IPS-NIHi7 (cell line): ENCODE measurements around the gene ADGRV1.
"Not testable (repeated sequence)": the region's sequence is repeated elsewhere in the genome, so short reads cannot be mapped to it uniquely, and the experiment has no call there.

Experiments used
- DNase-seq: peaks from one replicate; pipeline ENCODE4 v3.0.0; 2012; ENCODE audit warnings: mixed read lengths; ENCODE audit errors: extremely low spot score

The ADGRV1 gene

GRCh38 chr5:90940227-90940995, 381.8 kb downstream of the ADGRV1 start:
- DNase-seq = peak; percentile 72

DNA sequence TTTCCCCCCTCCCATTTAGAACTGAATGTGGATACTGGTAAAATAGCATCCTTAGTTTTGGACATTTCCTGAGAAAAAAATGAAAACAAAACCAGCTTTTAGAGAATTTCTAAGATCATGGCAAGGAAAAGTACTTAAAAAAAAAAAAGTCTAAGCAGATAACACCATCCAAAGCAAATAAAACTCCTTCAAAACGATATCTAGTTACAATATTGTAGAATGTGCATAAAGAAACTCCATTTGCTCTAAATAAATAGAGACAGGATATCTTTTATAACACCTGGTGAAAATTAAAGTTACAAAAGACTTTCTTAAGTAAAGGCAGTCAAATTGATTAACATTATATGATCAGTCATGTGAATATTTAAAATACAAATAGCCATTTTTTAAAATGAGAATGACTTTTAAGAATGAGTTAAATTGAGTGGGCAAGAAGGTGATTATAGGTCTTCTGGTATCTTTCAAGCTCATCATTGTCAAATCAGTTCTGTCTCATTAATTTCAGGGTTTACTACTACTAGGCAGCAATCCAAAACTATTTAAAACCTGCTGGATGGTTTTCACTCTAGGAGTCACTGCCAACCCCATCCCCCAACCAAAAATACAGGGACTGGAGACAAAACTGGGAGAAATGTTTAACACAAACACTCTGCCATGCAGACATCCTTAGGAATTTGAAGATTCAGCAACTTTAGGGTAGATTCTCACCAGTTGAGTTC, 382.6 kb downstream of the ADGRV1 start:
- no peak for DNase-seq

- no peak for DNase-seq
Measured at GRCh38 chr5:90944116-90944515, 385.5 kb downstream of the ADGRV1 start.

DNA sequence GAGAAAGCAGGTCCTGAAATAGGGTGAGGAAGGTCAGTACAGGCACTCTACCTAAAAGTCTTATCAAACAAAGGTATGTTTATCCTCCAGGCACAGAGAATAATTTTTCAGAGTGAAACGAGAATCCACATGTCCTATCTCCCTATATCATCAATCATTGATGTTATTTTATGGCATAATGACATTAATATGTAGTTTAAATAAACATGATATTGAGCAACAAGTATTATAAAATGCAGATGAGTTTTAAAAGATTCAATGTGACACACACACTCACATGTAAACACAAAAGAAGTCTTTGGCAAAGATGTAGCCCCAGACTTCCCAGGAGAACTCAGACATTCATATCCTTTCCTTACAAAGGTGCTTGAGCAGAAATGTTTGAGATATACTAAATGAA, 389.1 kb downstream of the ADGRV1 start:
- no peak for DNase-seq

DNA sequence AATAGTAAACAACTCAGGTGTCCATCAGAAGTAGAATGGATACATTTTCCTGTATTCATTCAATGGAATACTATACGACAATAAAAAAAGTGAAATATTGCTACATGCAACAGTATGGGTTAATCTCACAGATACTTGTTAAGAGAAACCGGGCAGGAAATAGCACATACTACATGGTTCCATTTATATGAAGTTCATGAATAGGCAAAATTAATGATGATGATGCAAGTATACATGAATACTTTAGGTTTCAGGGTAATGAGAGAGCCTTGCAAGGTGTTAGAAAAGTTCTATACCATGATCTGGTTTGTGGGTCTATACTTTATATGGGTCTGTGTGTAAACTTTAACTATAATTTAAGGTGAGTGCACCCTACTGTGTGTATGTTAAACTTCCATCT, 390.4 kb downstream of the ADGRV1 start:
- DNase-seq = no peak

- DNase-seq = no peak
Measured at GRCh38 chr5:90949469-90950358, 391.1 kb downstream of the ADGRV1 start.

- DNase-seq = no peak
Measured at GRCh38 chr5:90955001-90955635, 396.5 kb downstream of the ADGRV1 start.

- DNase-seq = no peak
Measured at GRCh38 chr5:90956511-90957097, 398.0 kb downstream of the ADGRV1 start.

DNA sequence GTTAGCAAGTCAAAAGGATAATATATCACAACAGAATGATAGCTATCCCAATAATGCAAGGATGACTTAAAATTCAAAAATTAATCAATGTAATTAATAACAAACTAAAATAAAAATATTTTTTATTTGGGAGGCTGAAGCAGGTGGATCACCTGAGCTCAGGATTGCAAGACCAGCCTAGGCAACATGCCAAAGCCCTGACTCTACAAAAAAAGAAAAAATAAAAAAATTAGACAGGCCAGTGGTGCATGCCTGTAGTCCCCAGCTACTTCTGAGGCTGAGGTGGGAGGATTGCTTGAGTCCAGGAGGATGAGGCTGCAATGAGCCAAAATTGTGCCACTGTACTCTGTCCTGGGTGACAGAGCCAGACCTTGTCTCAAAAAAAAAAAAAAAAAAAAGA, 399.3 kb downstream of the ADGRV1 start:
- DNase-seq = no peak

GRCh38 chr5:90959262-90959661, 400.7 kb downstream of the ADGRV1 start:
- DNase-seq = no peak

DNA sequence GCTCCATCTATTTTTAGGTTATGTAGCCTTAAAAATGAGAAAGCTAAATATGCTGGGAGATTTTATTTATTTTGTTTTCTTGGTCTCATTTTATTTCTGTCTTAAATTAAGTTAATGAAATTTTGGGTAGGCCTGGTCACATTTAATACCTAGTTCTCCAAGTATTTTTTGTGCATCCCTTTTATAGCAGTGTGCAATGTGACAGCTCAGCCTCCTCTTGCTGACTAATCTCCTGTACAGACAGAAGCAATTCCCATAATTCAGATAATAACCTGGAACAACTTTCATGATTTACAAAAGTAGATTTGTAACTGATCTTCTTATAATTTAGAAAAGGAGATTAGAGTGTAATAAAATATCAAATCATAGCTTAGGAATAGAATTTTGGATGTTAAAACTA, 403.9 kb downstream of the ADGRV1 start:
- no peak for DNase-seq

DNA sequence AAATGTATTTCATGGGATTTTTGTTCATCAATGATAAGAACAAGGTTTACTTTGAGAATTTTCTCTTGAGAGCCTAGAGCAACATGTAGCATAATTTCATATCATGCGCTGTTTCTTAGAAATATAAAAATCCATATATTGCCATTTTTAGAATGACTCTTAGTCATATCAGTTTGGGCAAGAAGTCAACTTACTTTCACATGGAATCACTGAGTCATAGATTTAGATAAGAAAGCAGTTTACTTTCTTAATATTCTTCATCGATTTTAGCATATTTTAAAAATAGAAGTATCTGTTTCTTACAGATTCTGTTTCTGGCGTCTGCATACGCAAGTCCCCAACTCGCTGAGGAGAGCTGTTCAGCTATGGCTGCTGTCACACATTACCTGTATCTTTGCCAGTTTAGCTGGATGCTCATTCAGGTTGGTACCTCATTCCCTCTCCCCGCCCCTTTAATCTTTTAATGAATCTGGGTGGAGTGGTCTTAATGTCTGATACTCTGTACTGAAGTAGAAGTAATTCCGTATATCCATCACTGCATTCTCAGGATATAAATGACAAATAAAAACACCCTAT, 406.6 kb downstream of the ADGRV1 start:
- DNase-seq = no peak

DNA sequence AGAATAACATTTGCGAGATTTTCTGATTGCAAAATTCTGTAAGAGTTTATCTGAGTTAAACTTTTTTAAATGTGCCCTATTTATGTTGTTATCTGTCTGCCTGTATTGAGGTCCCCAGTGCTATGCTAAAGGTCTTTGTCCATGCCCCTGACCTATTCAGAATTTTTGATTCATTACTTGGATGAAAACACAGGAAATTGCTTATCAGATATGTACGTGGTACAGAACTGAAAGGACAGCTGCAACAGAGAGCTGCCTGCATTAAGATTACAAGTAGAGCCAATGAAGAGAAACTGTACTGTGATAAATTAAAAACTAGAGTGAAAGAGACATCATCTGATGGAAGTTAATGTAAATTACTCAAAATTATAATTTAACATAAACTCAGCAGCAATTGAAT, 408.8 kb downstream of the ADGRV1 start:
- DNase-seq = no peak

DNA sequence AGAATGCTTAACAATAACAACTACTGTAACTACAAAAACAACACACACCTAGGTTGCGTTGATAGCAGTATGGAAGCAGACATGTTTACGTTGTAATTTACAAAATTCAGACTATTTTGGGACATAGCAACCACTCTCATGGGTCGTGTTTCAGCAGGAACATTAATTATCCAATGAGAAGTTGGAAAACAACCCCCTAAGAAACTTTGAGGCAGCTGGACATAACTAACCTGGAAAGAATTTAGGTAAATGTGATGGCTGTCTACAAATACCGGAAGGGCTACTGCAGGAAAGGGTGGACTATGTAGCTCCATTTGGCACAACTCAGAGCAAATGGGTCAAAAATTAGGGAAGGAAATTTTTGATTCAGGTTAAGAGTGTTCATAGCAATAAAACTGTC, 409.3 kb downstream of the ADGRV1 start:
- DNase-seq = no peak

DNA sequence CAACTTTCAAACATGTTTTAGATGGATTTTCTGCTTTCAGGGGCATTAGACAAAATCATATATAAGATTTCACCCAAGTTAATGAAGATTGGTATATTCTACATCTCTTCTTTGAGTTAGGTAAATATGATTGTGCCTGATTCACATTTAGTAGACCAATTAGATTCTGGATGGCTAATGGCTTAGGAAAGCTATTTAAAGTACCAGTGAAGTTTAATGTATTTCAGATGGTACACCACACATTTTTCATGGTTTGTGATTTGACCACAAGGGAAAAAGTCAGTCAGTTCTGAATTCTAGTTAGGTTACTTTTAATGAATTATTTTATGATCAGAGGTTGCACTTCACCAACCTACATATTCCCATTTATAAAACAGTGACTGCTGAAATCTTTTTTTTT, 409.7 kb downstream of the ADGRV1 start:
- DNase-seq = no peak

- not testable (repeated sequence) for DNase-seq
Measured at GRCh38 chr5:90969945-90970344, 411.3 kb downstream of the ADGRV1 start.

DNA sequence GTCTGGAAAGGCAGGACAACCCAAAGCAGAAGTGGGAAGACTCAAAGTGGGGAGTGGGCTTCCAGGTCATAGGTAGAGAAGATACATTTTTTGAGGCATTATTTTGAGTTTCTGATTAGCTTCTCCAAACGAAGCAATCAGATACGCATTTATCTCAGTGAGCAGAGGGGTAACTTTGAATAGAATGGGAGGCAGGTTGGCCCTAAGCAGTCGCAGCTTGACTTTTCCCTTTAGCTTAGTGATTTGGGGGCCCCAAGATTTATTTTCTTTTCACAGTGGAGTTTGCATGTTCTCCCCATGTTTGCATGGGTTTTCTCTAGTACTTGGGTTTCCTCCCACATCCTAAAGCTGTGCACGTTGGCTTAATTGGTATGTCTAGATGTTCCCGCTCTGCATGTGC, 422.6 kb downstream of the ADGRV1 start:
- no peak for DNase-seq

- DNase-seq = no peak
Measured at GRCh38 chr5:90981821-90982220, 423.2 kb downstream of the ADGRV1 start.

GRCh38 chr5:90982576-90982975, 424.0 kb downstream of the ADGRV1 start:
- DNase-seq = peak; percentile 12

DNA sequence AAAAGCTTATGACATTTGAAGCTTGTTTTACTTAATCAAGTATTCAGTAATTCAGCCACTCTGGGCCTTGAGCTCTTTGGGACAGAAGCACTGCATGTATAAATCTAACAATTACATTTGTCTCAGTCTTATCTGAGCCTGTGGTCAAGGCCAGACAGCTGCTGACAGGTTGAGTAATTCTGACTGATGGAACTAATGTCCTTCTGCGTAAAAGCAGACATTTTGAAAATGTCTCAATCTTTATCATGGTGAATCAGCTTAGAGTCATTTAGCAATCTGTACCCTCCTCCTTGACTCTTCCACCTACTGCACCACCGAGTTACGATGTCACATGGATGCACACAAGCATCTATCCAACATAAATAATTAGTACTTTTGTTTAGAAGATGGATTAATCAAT, 424.6 kb downstream of the ADGRV1 start:
- DNase-seq = no peak

DNA sequence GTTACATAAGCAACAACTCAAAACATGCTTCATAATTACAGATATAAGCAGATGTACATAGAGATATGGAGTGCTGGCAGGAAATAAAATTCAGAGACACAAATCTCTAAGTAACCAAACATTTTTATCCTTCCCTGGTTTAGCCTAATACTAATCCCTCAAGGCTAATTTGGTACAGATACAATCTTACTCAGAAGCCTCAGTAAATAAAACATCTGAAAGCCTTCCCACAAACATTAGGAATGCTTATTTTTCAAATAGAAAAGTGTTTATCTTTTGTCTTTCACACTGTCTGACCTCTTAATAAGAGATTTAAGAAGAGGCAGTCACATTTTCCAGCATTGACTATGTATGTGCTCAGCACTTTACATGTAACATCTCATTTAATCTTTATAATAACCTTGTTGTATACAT, 425.1 kb downstream of the ADGRV1 start:
- DNase-seq = no peak
